Endothelial cell of umbilical vein (primary cell): ENCODE data around the gene CALY. TPM values are rescaled to one million over a fixed set of nuclear protein-coding genes. Genes with fewer than 3 reads are reported as not detected.

Experiments
- BruUV-seq: library from RNA; stranded (reverse); fragments of 400-500 nt; replicated peaks from 2 replicates; lab custom pipeline; 2021; lab: Mats Ljungman, UMichigan
- CTCF ChIA-PET: fragments of 300-600, 350-600 bp; sonication (Branson Sonifier 250); formaldehyde crosslinking; loops from one replicate; lab custom pipeline; 2021; ENCODE audit warnings: antibody characterized with exemption, inconsistent platforms; lab: Charles Lee
- POLR2A ChIA-PET: fragments of 300-600, 350-600 bp; sonication (Branson Sonifier 250); formaldehyde crosslinking; loops from one replicate; lab custom pipeline; 2021; ENCODE audit warnings: antibody characterized with exemption, inconsistent platforms; lab: Charles Lee
- DNase-seq: peaks from one replicate; pipeline ENCODE4 v3.0.0-alpha.2; 2011; ENCODE audit warnings: low read depth, low spot score
- FAIRE-seq: peaks from 2 replicates; lab custom pipeline; 2011; peaks lifted over from hg19 to GRCh38; lab: Jason Lieb, UNC
- H2AFZ ChIP-seq: 2 replicates; pipeline ENCODE4 v1.6.0; 2012; ENCODE audit warnings: low read depth, low read length, control low read depth, inconsistent platforms
- H3K27ac ChIP-seq: 2 replicates; pipeline ENCODE4 v1.5.1; 2011; ENCODE audit warnings: low read depth, mild to moderate bottlenecking, control low read depth, low read length, moderate library complexity; ENCODE audit not compliant: insufficient read depth
- H3K27me3 ChIP-seq, 2 experiments: 2 replicates each; pipeline versions ENCODE4 v1.6.0 to v1.6.1; 2011; ENCODE audit warnings: low read length in 2 of 2, mixed read lengths in 1 of 2; ENCODE audit not compliant: control insufficient read depth in 2 of 2, insufficient read depth in 2 of 2
- H3K36me3 ChIP-seq, 2 experiments: 2 replicates in 1 of 2; 3 replicates in 1 of 2; pipeline ENCODE4 v1.5.1; 2011; ENCODE audit warnings: low read length in 2 of 2, mild to moderate bottlenecking in 1 of 2, moderate library complexity in 1 of 2; ENCODE audit not compliant: control insufficient read depth in 2 of 2, insufficient read depth in 2 of 2; ENCODE audit errors: extremely low read depth in 1 of 2
- H3K4me1 ChIP-seq: 3 replicates; pipeline ENCODE4 v1.5.1; 2011; ENCODE audit warnings: mild to moderate bottlenecking, low read length; ENCODE audit not compliant: control insufficient read depth, insufficient read depth; ENCODE audit errors: extremely low read depth
- H3K4me2 ChIP-seq: 2 replicates; pipeline ENCODE4 v1.6.1; 2011; ENCODE audit warnings: low read length, control low read depth, mixed read lengths; ENCODE audit not compliant: insufficient read depth
- H3K4me3 ChIP-seq, 3 experiments: fragments of 200-600 bp in 1 of 3; sonication (generic), shearing (Covaris generic) in 1 of 3; replicated peaks in 1 of 3; 2 replicates each; pipeline ENCODE4 v1.5.1; 2011 to 2016; ENCODE audit warnings: control low read depth in 3 of 3, low read length in 3 of 3, mild to moderate bottlenecking in 2 of 3, inconsistent platforms in 1 of 3, low read depth in 1 of 3, moderate library complexity in 1 of 3; ENCODE audit not compliant: insufficient read depth in 1 of 3
- H3K79me2 ChIP-seq: 2 replicates; pipeline ENCODE4 v1.6.0; 2012; ENCODE audit warnings: low read length, inconsistent platforms; ENCODE audit not compliant: control insufficient read depth, insufficient read depth
- H3K9ac ChIP-seq: replicated peaks from 2 replicates; pipeline ENCODE3; 2011; ENCODE audit warnings: low read length, control low read depth; ENCODE audit not compliant: insufficient read depth; ENCODE audit errors: extremely low read depth
- H3K9me1 ChIP-seq: replicated peaks from 3 replicates; pipeline ENCODE4 v1.6.0; 2011; ENCODE audit warnings: mild to moderate bottlenecking, low read length; ENCODE audit not compliant: control insufficient read depth, insufficient read depth; ENCODE audit errors: extremely low read depth
- H3K9me3 ChIP-seq: replicated peaks from 2 replicates; pipeline ENCODE4 v1.5.1; 2012; ENCODE audit warnings: low read length, inconsistent platforms; ENCODE audit not compliant: control insufficient read depth, insufficient read depth
- H4K20me1 ChIP-seq: replicated peaks from 2 replicates; pipeline ENCODE3; 2011; ENCODE audit warnings: mild to moderate bottlenecking, low read length; ENCODE audit not compliant: control insufficient read depth, insufficient read depth; ENCODE audit errors: extremely low read depth
- EZH2 ChIP-seq: IDR thresholded peaks from 2 replicates; pipeline ENCODE4 v1.6.1; 2012; ENCODE audit warnings: borderline replicate concordance, low read depth, mild to moderate bottlenecking, moderate library complexity, low read length, inconsistent platforms; ENCODE audit not compliant: severe bottlenecking
- FOS ChIP-seq: IDR thresholded peaks from 2 replicates; pipeline ENCODE4 v1.6.1; 2011; ENCODE audit warnings: mild to moderate bottlenecking, low read length, moderate library complexity, borderline replicate concordance; ENCODE audit not compliant: insufficient read depth
- GATA2 ChIP-seq: IDR thresholded peaks from 2 replicates; pipeline ENCODE4 v1.7.0; 2011; ENCODE audit warnings: low read depth, mild to moderate bottlenecking, moderate library complexity, mixed read lengths, low read length; ENCODE audit not compliant: insufficient read length, insufficient read depth
- JUN ChIP-seq: IDR thresholded peaks from 2 replicates; pipeline ENCODE4 v1.6.1; 2011; ENCODE audit warnings: borderline replicate concordance, low read depth; ENCODE audit not compliant: insufficient read length, insufficient read depth
- MYC ChIP-seq: IDR thresholded peaks from one replicate; pipeline ENCODE4 v1.6.1; 2011; ENCODE audit warnings: mild to moderate bottlenecking, low read depth, low read length
- POLR2A ChIP-seq: IDR thresholded peaks from 2 replicates; pipeline ENCODE4 v1.6.1; 2012; ENCODE audit warnings: low read depth, mild to moderate bottlenecking, control low read depth, low read length
- POLR2AphosphoS5 ChIP-seq: IDR thresholded peaks from 2 replicates; pipeline ENCODE4 v1.6.1; 2012; ENCODE audit warnings: low read depth, mild to moderate bottlenecking, control low read depth, low read length, moderate library complexity; ENCODE audit not compliant: insufficient read depth
- dilution Hi-C: fragments of 300-500 bp; cut with MboI; formaldehyde crosslinking; loops from one replicate; pipeline ENCODE4 v1.15.0; 2019; ENCODE audit warnings: low sequenced_read_pairs; ENCODE audit not compliant: extremely low pct_ligation_motif_present
- intact Hi-C: fragments of 100-400 bp; cut with micrococcal nuclease; formaldehyde crosslinking; loops from one replicate; pipeline ENCODE4 v1.10.0; 2022
- polyA plus RNA-seq, 4 experiments: library from polyadenylated mRNA; depleted of rRNA in 3 of 4; stranded (reverse) in 3 of 4; unstranded in 1 of 4; fragments of >200 nt; gene quantifications; 2 replicates each; pipeline versions ENCODE4 v1.2.1 to v1.2.3, GENCODE V29; 2011 to 2012; ENCODE audit warnings: missing spikeins in 1 of 4
- total RNA-seq: library from RNA; stranded (reverse); gene quantifications from 2 replicates; pipeline ENCODE4 v1.2.3, GENCODE V29; 2021
- TF ChIP-seq, protein P1 (sequence below), 2 donors: IDR thresholded peaks; 1 replicate in 1 of 2; 2 replicates in 1 of 2; pipeline ENCODE4 v1.5.1; 2011; ENCODE audit warnings: low read length in 2 of 2, mild to moderate bottlenecking in 2 of 2, moderate library complexity in 2 of 2, control low read depth in 1 of 2, inconsistent platforms in 1 of 2, low read depth in 1 of 2; ENCODE audit not compliant: insufficient read depth in 1 of 2; ENCODE audit errors: extremely low read depth in 1 of 2
- TF ChIP-seq, protein P2 (sequence below): IDR thresholded peaks from 2 replicates; pipeline ENCODE4 v1.6.1; 2011; ENCODE audit not compliant: insufficient read depth, insufficient read length

The CALY gene
- total and polyA plus RNA-seq, 2 donors (not counting 3 experiments of a cell fraction or from before 2014, with no cell fraction given) = not detected

DNA sequence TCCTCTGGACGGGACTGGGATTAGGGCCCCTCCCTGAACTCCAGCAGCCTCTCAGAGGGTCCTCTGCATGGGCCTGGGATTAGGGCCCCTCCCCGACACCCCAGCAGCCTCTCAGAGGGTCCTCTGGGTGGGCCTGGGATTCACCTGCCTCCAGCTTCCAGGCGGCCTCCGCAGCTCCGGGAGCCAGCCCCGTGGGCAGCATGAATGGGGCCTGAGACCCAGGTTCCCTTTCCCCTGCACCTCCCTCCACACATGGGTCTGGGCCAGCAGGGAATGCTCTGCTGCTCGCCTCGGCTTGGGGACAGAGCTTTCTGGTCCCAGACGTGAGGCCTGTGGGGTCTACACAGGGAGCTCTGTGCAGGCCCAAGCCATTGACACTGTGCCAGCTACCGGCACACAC, 33.5 kb downstream of the CALY start:
- no peak overlapping the region for H2AFZ ChIP-seq
- TF ChIP-seq POLR2A = no peak
- TF ChIP-seq EZH2 = no peak
- TF ChIP-seq, protein P1, sequence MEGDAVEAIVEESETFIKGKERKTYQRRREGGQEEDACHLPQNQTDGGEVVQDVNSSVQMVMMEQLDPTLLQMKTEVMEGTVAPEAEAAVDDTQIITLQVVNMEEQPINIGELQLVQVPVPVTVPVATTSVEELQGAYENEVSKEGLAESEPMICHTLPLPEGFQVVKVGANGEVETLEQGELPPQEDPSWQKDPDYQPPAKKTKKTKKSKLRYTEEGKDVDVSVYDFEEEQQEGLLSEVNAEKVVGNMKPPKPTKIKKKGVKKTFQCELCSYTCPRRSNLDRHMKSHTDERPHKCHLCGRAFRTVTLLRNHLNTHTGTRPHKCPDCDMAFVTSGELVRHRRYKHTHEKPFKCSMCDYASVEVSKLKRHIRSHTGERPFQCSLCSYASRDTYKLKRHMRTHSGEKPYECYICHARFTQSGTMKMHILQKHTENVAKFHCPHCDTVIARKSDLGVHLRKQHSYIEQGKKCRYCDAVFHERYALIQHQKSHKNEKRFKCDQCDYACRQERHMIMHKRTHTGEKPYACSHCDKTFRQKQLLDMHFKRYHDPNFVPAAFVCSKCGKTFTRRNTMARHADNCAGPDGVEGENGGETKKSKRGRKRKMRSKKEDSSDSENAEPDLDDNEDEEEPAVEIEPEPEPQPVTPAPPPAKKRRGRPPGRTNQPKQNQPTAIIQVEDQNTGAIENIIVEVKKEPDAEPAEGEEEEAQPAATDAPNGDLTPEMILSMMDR (IDR thresholded peaks at IDR 0.05; ENCODE audit: extremely low read depth in 1 of 2, insufficient read depth in 1 of 2, low read depth in 1 of 2, low read length in 2 of 2) = no peak
- no peak for TF ChIP-seq MYC
- no peak for TF ChIP-seq POLR2AphosphoS5
- TF ChIP-seq JUN = no peak
- TF ChIP-seq, protein P2, sequence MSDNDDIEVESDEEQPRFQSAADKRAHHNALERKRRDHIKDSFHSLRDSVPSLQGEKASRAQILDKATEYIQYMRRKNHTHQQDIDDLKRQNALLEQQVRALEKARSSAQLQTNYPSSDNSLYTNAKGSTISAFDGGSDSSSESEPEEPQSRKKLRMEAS = no peak
- TF ChIP-seq FOS = no peak
- TF ChIP-seq GATA2 = no peak
- FAIRE-seq = no peak
- no peaks in the 10 kb centered on the region for H3K9me3 ChIP-seq
- intact Hi-C loops (loop anchor here (10.0 kb wide), 1 partner anchor 638 kb away; no protein-coding TSS in a partner anchor), dilution Hi-C loops (no loop called here)
- H3K9me1 ChIP-seq = no peaks in the 10 kb centered on the region
- H3K4me1 ChIP-seq = peaks cover 7% of the 10 kb centered on the region
- peaks cover 39% of the 10 kb centered on the region for H3K79me2 ChIP-seq
- BruUV-seq = no TSS peak
- no peak overlapping the region for H3K4me2 ChIP-seq
- POLR2A ChIA-PET = no interaction called here
- no peaks in the 10 kb centered on the region for H3K27me3 ChIP-seq
- no peak overlapping the region for H3K4me3 ChIP-seq
- H3K27ac ChIP-seq = no peak overlapping the region
- no peaks in the 10 kb centered on the region for H4K20me1 ChIP-seq
- CTCF ChIA-PET = interaction anchor here (2.9 kb wide), 1 partner anchor 10 kb away, joined by 11 read pairs; no protein-coding TSS in a partner anchor
- no peak for DNase-seq
- peaks cover 6 to 28% of the 10 kb centered on the region in 2 experiments for H3K36me3 ChIP-seq
- H3K9ac ChIP-seq = no peak overlapping the region
